ENCODE results near the gene SERPINA6.

- no peak for TF ChIP-seq CTCF (IDR thresholded peaks at IDR 0.05)
- TF ChIP-seq POLR2A (IDR thresholded peaks at IDR 0.05): no peak
These were observed 34.0 kb upstream of the SERPINA6 start for GRCh38 chr14:94357166-94357565.

All from stomach (tissue), 4 donors.